Right cardiac atrium (tissue), 5 donors: Measurements from ENCODE around the gene ACIN1. TPM values are rescaled to one million over a fixed set of nuclear protein-coding genes. Genes with fewer than 3 reads are reported as not detected.
A peak's percentile ranks its signal among the peaks of the same experiment; 100 is the strongest.

Experiments used
- ATAC-seq, 2 donors: fragments of 200-7000 bp; cut with Tn5 transposase; one replicate each; pipeline versions ENCODE4 v1.8.0 to v1.9.1; 2020; ENCODE audit warnings: moderate library complexity in 2 of 2, mild to moderate bottlenecking in 1 of 2
- DNase-seq, 3 donors: peaks; one replicate each; pipeline ENCODE4 v3.0.0-alpha.2; 2020
- H3K27ac ChIP-seq: one replicate; pipeline ENCODE4 v1.5.1; 2013; ENCODE audit warnings: mild to moderate bottlenecking, low read length, control low read depth, moderate library complexity
- H3K27me3 ChIP-seq: one replicate; pipeline ENCODE4 v1.6.1; 2013; ENCODE audit not compliant: control insufficient read depth, insufficient read depth
- H3K4me1 ChIP-seq: one replicate; pipeline ENCODE4 v1.6.1; 2013; ENCODE audit warnings: low read length; ENCODE audit not compliant: control insufficient read depth, insufficient read depth
- H3K4me3 ChIP-seq: one replicate; pipeline ENCODE4 v1.5.1; 2013; ENCODE audit warnings: low read length, control low read depth
- H3K9me3 ChIP-seq: one replicate; pipeline ENCODE4 v1.6.1; 2013; ENCODE audit warnings: low read length; ENCODE audit not compliant: control insufficient read depth
- WGBS: extraction: QIAGEN DNeasy Blood & Tissue Kit; methylation state at CpG from one replicate; pipeline ENCODE4 v1.1.7; 2013; 5-methylcytosine and 5-hydroxymethylcytosine counted together
- intact Hi-C, 4 donors: fragments of 100-400 bp; cut with DNase I; formaldehyde crosslinking; loops; one replicate each; pipeline versions ENCODE4 v1.11.0 to v1.14.0; 2022 to 2023
- polyA plus RNA-seq: library from polyadenylated mRNA; stranded (reverse); fragments of 200-250 nt; gene quantifications from one replicate; pipeline ENCODE4 v1.2.3, GENCODE V29; 2013
- total RNA-seq, 4 donors: library from RNA; stranded (reverse); fragmentation: NEBNext Ultra II Directional; extraction: Animal tissue kit (Norgen Biotek cat#: 25700); gene quantifications; one replicate each; pipeline ENCODE4 v1.2.1, GENCODE V29; 2021
- donor health status: healthy with polysubstance abuse.
- donor health status: DM: no; HTN: yes; CAD: no.
- donor health status: DM: no; HTN: no; CAD: no.
- donor health status: DM: no; HTN: yes; CAD: no; lungs with severe emphysema.
- donor health status: DM: yes; HTN: yes; CAD: no.

ACIN1 gene
- total and polyA plus RNA-seq, 5 donors = 67.1 to 87.8 (median 83.3) TPM

- DNase-seq (no peak), ATAC-seq (no peak)
- Histone ChIP-seq H3K4me1 (peaks cover 4% of the 10 kb centered on the region), H3K9me3 (no peaks in the 10 kb centered on the region), H3K27me3 (no peaks in the 10 kb centered on the region), H3K4me3 (no peak overlapping the region), H3K27ac (no peak overlapping the region)
- 98% methylated on average over 9 of the region's 9 CpGs for WGBS
- intact Hi-C loops = no loop called here
These were observed 45.9 kb downstream of the ACIN1 start for GRCh38 chr14:23049011-23049410.

DNA sequence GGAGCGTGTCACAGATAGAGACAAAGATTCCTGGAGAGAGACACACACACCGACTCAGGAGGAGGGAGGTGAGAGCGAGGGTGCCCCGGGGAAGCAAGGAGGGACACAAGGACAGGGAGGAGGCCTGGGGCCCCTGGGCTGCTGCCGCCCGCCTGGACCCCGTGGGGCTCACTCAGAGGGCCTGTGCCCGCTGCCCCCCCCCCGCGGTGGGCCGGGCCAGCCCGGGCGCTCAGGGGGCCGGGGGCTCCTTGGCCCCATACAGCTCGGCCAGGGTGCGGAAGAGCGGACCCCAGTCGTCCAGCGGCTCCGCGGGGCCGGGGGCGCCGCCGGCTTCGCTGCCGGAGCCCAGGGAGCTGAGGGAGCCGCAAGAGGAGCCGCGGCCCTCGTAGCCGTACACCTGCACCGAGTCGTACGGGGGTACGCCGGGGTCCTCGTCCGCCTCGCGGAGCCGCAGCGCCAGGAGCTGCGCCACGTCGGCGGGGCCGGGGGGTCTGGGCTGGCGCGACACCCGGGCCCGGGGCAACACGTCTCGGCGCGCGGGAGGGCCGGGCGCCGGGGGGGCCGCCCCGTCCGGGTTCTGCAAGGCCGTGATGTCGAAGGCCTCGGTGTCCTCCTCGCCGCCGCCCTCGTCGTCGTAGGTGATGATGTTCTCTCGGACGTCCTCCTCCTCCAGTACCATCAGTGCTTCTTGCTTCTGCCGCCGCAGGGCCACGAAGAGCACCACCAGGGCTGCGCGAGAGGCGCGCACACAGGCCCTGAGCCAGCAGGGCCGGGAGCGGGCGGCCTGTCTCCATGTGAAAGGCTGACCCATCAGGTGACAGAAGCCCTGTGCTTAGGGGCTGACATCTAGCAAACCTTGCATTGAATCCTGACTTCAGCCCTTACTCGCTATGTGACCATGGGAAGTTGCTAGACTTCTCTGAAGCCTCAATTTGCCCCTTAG is 46.9 kb downstream of the ACIN1 start:
- Histone ChIP-seq H3K4me3 (no peak overlapping the region), H3K27me3 (no peaks in the 10 kb centered on the region), H3K4me1 (peaks cover 4% of the 10 kb centered on the region), H3K9me3 (no peaks in the 10 kb centered on the region), H3K27ac (peak overlapping the region; percentile 16)
- WGBS = 67% methylated on average over 85 of the region's 85 CpGs
- no peak for DNase-seq
- ATAC-seq = no peak
- intact Hi-C loops = no loop called here

DNA sequence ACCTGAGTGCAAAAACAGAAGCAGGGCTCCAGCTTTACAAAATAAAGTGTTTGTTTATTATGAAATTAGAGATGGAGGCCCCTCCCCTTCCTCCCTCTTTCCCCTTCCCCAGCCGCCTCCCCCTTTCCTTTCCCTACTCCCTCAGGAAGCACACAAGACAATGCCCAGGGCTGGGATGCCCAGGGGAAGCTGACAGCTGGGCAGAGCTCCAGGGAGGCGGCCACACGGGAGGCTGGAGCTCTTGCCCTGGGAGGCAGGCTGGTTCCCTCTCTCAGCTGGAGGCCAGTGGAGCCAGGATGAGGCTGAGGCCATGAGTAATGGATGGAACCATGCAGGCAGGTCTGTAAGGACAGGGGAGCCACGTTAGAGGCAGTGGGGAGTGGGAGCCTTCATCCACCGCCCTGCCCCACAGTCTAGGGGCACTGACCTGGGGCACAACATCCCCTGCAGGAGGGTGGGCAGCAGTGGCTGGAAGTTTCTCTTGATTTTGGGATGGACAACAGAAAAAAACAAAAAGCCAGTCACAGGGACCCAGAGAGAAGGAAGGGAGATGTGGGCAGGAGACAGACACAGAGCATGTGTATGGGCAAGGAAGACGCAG is 47.8 kb downstream of the ACIN1 start:
- intact Hi-C loops = no loop called here
- H3K27me3 ChIP-seq = no peaks in the 10 kb centered on the region
- peaks cover 4% of the 10 kb centered on the region for H3K4me1 ChIP-seq
- no peaks in the 10 kb centered on the region for H3K9me3 ChIP-seq
- H3K27ac ChIP-seq = peak overlapping the region; percentile 16
- 57% methylated on average over 6 of the region's 6 CpGs for WGBS
- ATAC-seq (peak; percentile 32 to 45), DNase-seq (peak in 2 of 3 donors; percentile 69 to 75)
- H3K4me3 ChIP-seq = no peak overlapping the region

GRCh38 chr14:23045419-23046357 is 49.2 kb downstream of the ACIN1 start:
- Histone ChIP-seq H3K4me1 (peaks cover 4% of the 10 kb centered on the region), H3K9me3 (no peaks in the 10 kb centered on the region), H3K27me3 (no peaks in the 10 kb centered on the region), H3K27ac (peak overlapping the region; percentile 43), H3K4me3 (no peak overlapping the region)
- DNase-seq = no peak
- ATAC-seq = peak; percentile 18 to 65
- intact Hi-C loops = no loop called here
- WGBS = 80% methylated on average over 13 of the region's 13 CpGs

DNA sequence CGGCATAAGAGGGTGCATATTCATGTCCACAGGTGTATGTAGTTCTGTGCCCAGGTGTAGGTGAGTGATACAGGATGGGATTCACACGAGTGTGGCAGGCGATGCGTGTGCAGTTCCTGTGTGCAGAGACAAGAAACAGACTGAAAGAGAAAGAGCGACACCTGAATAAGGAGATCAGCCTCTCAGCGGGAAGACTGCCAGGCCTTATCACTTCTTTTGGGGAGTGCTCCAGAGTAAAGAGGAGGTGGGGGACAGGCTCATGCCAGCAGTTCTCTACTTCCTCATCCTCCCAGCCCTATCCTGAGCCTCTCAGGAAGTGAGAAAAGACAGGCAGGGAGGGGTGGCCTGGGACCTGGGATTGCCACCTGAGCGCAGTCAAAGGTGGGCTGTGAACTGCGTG is 50.1 kb downstream of the ACIN1 start:
- Histone ChIP-seq H3K9me3 (no peaks in the 10 kb centered on the region), H3K27ac (no peak overlapping the region), H3K4me3 (no peak overlapping the region), H3K27me3 (no peaks in the 10 kb centered on the region), H3K4me1 (peaks cover 4% of the 10 kb centered on the region)
- DNase-seq (no peak), ATAC-seq (no peak)
- 76% methylated on average over 8 of the region's 8 CpGs for WGBS
- intact Hi-C loops = no loop called here

DNA sequence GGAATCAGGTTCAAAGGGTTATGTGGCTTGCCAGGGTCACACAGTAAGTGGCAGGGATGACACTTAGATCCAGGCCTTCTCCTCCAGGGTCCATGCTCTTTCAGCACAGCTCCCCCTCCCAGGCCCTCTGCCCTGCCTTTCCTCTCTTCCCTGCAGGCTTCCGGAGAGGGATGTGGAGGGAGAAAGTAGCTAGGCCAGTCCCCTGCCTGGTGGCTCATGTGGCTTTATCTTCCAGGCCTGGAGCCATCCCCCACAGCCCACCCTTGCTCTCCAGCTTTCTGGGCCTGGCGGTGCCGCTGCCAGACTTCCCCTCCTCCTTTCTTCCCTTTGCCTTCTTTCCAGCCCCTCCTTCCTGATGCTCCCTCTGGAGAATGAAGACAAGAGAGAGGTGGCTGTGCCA is 51.2 kb downstream of the ACIN1 start:
- Histone ChIP-seq H3K4me3 (no peak overlapping the region), H3K9me3 (no peaks in the 10 kb centered on the region), H3K27ac (no peak overlapping the region), H3K4me1 (peaks cover 4% of the 10 kb centered on the region), H3K27me3 (no peaks in the 10 kb centered on the region)
- 52% methylated on average over 3 of the region's 3 CpGs for WGBS
- DNase-seq (no peak), ATAC-seq (no peak)
- intact Hi-C loops = no loop called here

DNA sequence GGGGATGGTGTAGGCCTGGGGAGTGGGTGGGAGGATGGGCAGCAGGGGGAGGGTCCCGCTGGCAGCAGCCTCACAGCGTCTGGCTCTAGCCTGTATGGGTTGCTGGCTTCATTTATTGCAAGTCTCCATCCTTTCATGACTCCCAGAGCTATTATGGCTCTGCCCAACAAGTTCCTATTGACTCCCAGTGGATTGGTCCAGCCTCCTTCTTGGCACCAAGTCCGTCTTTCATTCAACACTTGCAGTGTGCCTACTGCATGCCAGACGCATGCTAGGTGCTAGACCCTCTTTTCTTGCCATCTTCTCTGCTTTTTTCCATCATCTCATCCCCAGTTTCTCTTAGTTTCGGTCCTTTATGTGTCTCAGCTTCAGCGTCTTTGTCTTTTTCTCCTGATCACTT is 51.8 kb downstream of the ACIN1 start:
- H3K27ac ChIP-seq = no peak overlapping the region
- peaks cover 4% of the 10 kb centered on the region for H3K4me1 ChIP-seq
- no peaks in the 10 kb centered on the region for H3K9me3 ChIP-seq
- WGBS = 89% methylated on average over 6 of the region's 6 CpGs
- DNase-seq (no peak), ATAC-seq (no peak)
- no peak overlapping the region for H3K4me3 ChIP-seq
- intact Hi-C loops = no loop called here
- no peaks in the 10 kb centered on the region for H3K27me3 ChIP-seq

DNA sequence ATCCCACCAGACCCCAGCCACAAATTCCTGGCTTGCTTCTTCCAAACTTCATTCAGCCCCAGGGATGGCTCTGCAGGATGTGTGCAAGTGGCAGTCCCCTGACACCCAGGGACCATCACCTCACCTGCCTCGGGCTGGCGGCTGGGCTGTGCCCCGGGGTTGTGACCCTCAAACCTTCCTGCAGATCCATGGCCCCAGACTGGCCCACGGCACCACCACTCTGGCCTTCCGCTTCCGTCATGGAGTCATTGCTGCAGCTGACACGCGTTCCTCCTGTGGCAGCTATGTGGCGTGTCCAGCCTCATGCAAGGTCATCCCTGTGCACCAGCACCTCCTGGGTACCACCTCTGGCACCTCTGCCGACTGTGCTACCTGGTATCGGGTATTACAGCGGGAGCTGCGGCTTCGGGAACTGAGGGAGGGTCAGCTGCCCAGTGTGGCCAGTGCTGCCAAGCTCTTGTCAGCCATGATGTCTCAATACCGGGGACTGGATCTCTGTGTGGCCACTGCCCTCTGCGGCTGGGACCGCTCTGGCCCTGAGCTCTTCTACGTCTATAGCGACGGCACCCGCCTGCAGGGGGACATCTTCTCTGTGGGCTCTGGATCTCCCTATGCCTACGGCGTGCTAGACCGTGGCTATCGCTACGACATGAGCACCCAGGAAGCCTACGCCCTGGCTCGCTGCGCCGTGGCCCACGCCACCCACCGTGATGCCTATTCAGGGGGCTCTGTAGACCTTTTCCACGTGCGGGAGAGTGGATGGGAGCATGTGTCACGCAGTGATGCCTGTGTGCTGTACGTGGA is 52.6 kb downstream of the ACIN1 start, which contains the start of gene PSMB11:
PSMB11 (plus strand) TSS at position 51 of the 804 bp plus-strand sequence; CDS start at position 65, 14 bp downstream.
- H3K9me3 ChIP-seq = no peaks in the 10 kb centered on the region
- H3K27me3 ChIP-seq = no peaks in the 10 kb centered on the region
- ATAC-seq (no peak), DNase-seq (no peak)
- no peak within 1 kb of the TSS for H3K27ac ChIP-seq
- 95% methylated on average over 36 of the region's 36 CpGs for WGBS
- intact Hi-C loops = no loop called here
- no peak within 1 kb of the TSS for H3K4me3 ChIP-seq
- peaks cover 4% of the 10 kb centered on the region for H3K4me1 ChIP-seq

GRCh38 chr14:23041729-23042128 is 53.2 kb downstream of the ACIN1 start:
- Histone ChIP-seq H3K27me3 (no peaks in the 10 kb centered on the region), H3K4me3 (no peak overlapping the region), H3K4me1 (peaks cover 4% of the 10 kb centered on the region), H3K27ac (no peak overlapping the region), H3K9me3 (no peaks in the 10 kb centered on the region)
- DNase-seq (no peak), ATAC-seq (no peak)
- WGBS = 90% methylated on average over 8 of the region's 8 CpGs
- intact Hi-C loops = no loop called here

DNA sequence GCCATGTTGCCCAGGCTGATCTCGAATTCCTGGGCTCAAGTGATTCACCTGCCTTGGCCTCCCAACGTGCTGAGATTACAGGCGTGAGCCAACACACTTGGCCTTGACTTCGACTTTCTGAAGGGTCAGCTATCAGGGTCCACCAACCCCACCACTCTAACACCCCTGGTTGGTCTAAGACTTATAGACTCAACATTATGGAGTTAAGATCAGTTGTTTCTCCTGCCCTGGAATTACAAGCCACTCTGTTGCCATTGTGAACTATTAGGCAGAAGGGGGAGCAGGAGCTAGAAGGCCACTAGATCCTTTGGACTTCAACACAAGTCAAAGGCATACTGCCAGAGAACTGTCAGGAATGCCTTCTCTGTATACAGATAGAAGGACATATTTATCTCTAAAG is 54.8 kb downstream of the ACIN1 start:
- ATAC-seq (no peak), DNase-seq (no peak)
- Histone ChIP-seq H3K4me3 (no peak overlapping the region), H3K27ac (no peak overlapping the region), H3K9me3 (no peaks in the 10 kb centered on the region), H3K4me1 (peaks cover 2% of the 10 kb centered on the region), H3K27me3 (no peaks in the 10 kb centered on the region)
- intact Hi-C loops = no loop called here
- WGBS = 88% methylated on average over 4 of the region's 4 CpGs
